Measurements from ENCODE around the gene PKM. TPM values are rescaled to one million over a fixed set of nuclear protein-coding genes. Genes with fewer than 3 reads are reported as not detected.
A peak's percentile ranks its signal among the peaks of the same experiment; 100 is the strongest.

Gene PKM
- total RNA-seq, 1 experiment from 2014 or later, result 1,809 TPM

DNA sequence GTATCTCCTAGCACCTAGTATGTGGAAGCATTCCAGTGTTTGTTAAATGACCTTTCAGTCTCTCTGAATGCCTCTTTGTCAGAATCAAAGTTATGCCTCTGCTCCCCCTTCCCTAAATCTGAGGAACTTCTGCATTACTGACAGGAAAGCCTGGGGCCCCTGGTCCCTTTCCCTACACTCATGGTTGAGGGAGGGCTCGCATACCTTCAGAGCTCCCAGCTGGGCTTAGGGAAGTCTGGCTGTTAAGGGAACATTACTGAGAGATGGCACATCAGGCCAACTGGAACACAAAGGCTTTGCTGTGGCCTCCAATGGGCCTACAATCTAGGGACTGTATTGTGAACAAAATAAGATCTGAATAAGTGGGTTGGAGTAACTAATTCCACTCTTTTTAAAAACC, 10.3 kb downstream of the PKM start:
- peaks cover 76% of the 10 kb centered on the region for H3K36me3 ChIP-seq (ENCODE audit: low read depth)
- no peak overlapping the region for H3K4me2 ChIP-seq
- no peak overlapping the region for H2AFZ ChIP-seq
- DNase-seq, result no peak
- ChIA-PET CTCF (no interaction called here), POLR2A (ENCODE audit: unreplicated experiment) (interaction anchor here (0.5 to 0.6 kb wide), 2 partner anchors 472 to 932 kb away, joined by 3 to 6 read pairs; no protein-coding TSS in a partner anchor)
- no peaks in the 10 kb centered on the region for H3K9me2 ChIP-seq (ENCODE audit: insufficient read depth)
- H4K20me1 ChIP-seq (ENCODE audit: insufficient read depth), result peaks cover 96% of the 10 kb centered on the region
- H3F3A ChIP-seq (ENCODE audit: insufficient read depth, low read depth), result peaks cover 96% of the 10 kb centered on the region
- intact Hi-C loops (cut with micrococcal nuclease; ENCODE audit: unreplicated experiment), result no loop called here
- H3K27ac ChIP-seq, result peak overlapping the region; percentile 37
- H3K9me3 ChIP-seq (ENCODE audit: insufficient read depth, low read depth), result no peaks in the 10 kb centered on the region
- peaks cover 100% of the 10 kb centered on the region for H3K79me2 ChIP-seq (ENCODE audit: low read depth)
- BruUV-seq (replicated peaks), result no TSS peak
- H3K4me1 ChIP-seq (replicated peaks; ENCODE audit: insufficient read depth), result peaks cover 31% of the 10 kb centered on the region
- no peaks in the 10 kb centered on the region for H3K27me3 ChIP-seq (ENCODE audit: insufficient read depth, low read depth)
- no peak overlapping the region for H3K4me3 ChIP-seq
- TF ChIP-seq EZH2 (IDR thresholded peaks at IDR 0.05; ENCODE audit: low read depth), result no peak
- TF ChIP-seq, protein P1, sequence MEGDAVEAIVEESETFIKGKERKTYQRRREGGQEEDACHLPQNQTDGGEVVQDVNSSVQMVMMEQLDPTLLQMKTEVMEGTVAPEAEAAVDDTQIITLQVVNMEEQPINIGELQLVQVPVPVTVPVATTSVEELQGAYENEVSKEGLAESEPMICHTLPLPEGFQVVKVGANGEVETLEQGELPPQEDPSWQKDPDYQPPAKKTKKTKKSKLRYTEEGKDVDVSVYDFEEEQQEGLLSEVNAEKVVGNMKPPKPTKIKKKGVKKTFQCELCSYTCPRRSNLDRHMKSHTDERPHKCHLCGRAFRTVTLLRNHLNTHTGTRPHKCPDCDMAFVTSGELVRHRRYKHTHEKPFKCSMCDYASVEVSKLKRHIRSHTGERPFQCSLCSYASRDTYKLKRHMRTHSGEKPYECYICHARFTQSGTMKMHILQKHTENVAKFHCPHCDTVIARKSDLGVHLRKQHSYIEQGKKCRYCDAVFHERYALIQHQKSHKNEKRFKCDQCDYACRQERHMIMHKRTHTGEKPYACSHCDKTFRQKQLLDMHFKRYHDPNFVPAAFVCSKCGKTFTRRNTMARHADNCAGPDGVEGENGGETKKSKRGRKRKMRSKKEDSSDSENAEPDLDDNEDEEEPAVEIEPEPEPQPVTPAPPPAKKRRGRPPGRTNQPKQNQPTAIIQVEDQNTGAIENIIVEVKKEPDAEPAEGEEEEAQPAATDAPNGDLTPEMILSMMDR (conservative IDR thresholded peaks at IDR 0.05), result no peak

GRCh38 chr15:72217216-72217615, 13.8 kb downstream of the PKM start:
- CTCF ChIA-PET, result no interaction called here
- H3K4me1 ChIP-seq (replicated peaks; ENCODE audit: insufficient read depth), result 0 out of 2 replicates have a peak, but pooled peaks cover under 1% of the 10 kb centered on the region
- no peaks in the 10 kb centered on the region for H3K27me3 ChIP-seq (ENCODE audit: insufficient read depth, low read depth)
- intact Hi-C loops (cut with micrococcal nuclease; ENCODE audit: unreplicated experiment), result no loop called here
- DNase-seq, result no peak
- H3K9me3 ChIP-seq (ENCODE audit: insufficient read depth, low read depth), result no peaks in the 10 kb centered on the region
- TF ChIP-seq, protein P1 (conservative IDR thresholded peaks at IDR 0.05), result no peak
- no peak for TF ChIP-seq EZH2 (IDR thresholded peaks at IDR 0.05; ENCODE audit: low read depth)
- H3K9me2 ChIP-seq (ENCODE audit: insufficient read depth), result no peaks in the 10 kb centered on the region
- H3K4me3 ChIP-seq, result no peak overlapping the region
- peak overlapping the region; percentile 36; the same call in 1 of the 2 replicates for H3K27ac ChIP-seq
- POLR2A ChIA-PET (ENCODE audit: unreplicated experiment), result interaction anchor here (0.6 to 0.7 kb wide), 2 partner anchors 21 to 57 kb away, joined by 3 to 4 read pairs; no protein-coding TSS in a partner anchor
- H3K4me2 ChIP-seq, result no peak overlapping the region
- H3K79me2 ChIP-seq (ENCODE audit: low read depth), result peaks cover 93% of the 10 kb centered on the region
- H2AFZ ChIP-seq, result no peak overlapping the region
- H3K36me3 ChIP-seq (ENCODE audit: low read depth), result peaks cover 74% of the 10 kb centered on the region
- peaks cover 97% of the 10 kb centered on the region for H4K20me1 ChIP-seq (ENCODE audit: insufficient read depth)
- peaks cover 92% of the 10 kb centered on the region for H3F3A ChIP-seq (ENCODE audit: insufficient read depth, low read depth)
- BruUV-seq (replicated peaks), result no TSS peak

DNA sequence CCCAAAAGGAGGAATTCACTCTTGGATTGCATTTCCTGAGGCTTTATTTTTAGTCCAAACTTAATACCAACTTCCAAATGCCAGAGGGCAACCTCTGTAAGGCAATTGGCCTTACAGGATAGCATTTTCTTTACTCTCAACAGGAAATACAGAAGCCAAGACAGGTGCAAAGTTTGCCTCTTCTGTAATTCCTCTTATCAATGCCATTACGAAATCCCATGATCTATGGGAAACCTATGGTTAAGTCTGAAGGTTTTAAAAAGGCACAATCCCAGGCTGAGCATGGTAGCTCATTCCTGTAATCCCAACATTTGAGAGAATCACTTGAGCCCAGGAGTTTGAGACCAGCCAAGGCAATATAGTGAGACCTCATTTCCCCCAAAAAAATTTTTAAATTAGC, 14.9 kb downstream of the PKM start:
- peaks cover 98% of the 10 kb centered on the region for H4K20me1 ChIP-seq (ENCODE audit: insufficient read depth)
- no peaks in the 10 kb centered on the region for H3K27me3 ChIP-seq (ENCODE audit: insufficient read depth, low read depth)
- CTCF ChIA-PET, result interaction anchor here (0.8 to 1.2 kb wide), 2 partner anchors 11 to 16 kb away, joined by 3 to 5 read pairs; no protein-coding TSS in a partner anchor
- TF ChIP-seq, protein P1 (conservative IDR thresholded peaks at IDR 0.05), result no peak
- TF ChIP-seq EZH2 (IDR thresholded peaks at IDR 0.05; ENCODE audit: low read depth), result no peak
- intact Hi-C loops (cut with micrococcal nuclease; ENCODE audit: unreplicated experiment), result no loop called here
- H3K4me2 ChIP-seq, result no peak overlapping the region
- POLR2A ChIA-PET (ENCODE audit: unreplicated experiment), result no interaction called here
- H3K9me3 ChIP-seq (ENCODE audit: insufficient read depth, low read depth), result no peaks in the 10 kb centered on the region
- H3K36me3 ChIP-seq (ENCODE audit: low read depth), result peaks cover 83% of the 10 kb centered on the region
- H3F3A ChIP-seq (ENCODE audit: insufficient read depth, low read depth), result peaks cover 94% of the 10 kb centered on the region
- H3K4me1 ChIP-seq (replicated peaks; ENCODE audit: insufficient read depth), result no peaks in the 10 kb centered on the region
- peak overlapping the region; percentile 36 for H3K27ac ChIP-seq
- BruUV-seq (replicated peaks), result TSS peak; percentile 1
- peaks cover 92% of the 10 kb centered on the region for H3K79me2 ChIP-seq (ENCODE audit: low read depth)
- DNase-seq, result no peak
- H2AFZ ChIP-seq, result no peak overlapping the region
- H3K4me3 ChIP-seq, result no peak overlapping the region
- no peaks in the 10 kb centered on the region for H3K9me2 ChIP-seq (ENCODE audit: insufficient read depth)
